Breast epithelium (tissue), 3 donors: ENCODE measurements around the gene SEZ6L.

Experiments used
- CTCF ChIP-seq, 3 donors: fragments of 450-650 bp; IDR thresholded peaks; one replicate each; pipeline ENCODE4 v1.5.1; 2016 to 2017; ENCODE audit warnings: antibody characterized with exemption in 3 of 3, mild to moderate bottlenecking in 3 of 3, moderate library complexity in 3 of 3
- POLR2AphosphoS5 ChIP-seq, 3 donors: sonication (generic); formaldehyde crosslinking; IDR thresholded peaks; one replicate each; pipeline ENCODE4 v1.6.1; 2017; ENCODE audit warnings: antibody characterized with exemption in 3 of 3

GRCh38 chr22:26359156-26359555 is 189.9 kb downstream of the SEZ6L start:
- TF ChIP-seq CTCF (IDR thresholded peaks at IDR 0.05) (no peak), POLR2AphosphoS5 (IDR thresholded peaks at IDR 0.05) (no peak)
